VCaP (cell line): Measurements from ENCODE around the gene NRN1L.

Source experiments
- H3K27ac ChIP-seq: fragments of 450-650 bp; 2 replicates; pipeline ENCODE4 v1.5.1; 2017
- TF ChIP-seq, protein P1 (sequence below): fragments of 450-650 bp; conservative IDR thresholded peaks from 2 replicates; pipeline ENCODE4 v1.5.1; 2017; ENCODE audit warnings: mild to moderate bottlenecking, moderate library complexity

NRN1L gene

GRCh38 chr16:67844497-67844896, 40.2 kb upstream of the NRN1L start:
- TF ChIP-seq, protein P1, sequence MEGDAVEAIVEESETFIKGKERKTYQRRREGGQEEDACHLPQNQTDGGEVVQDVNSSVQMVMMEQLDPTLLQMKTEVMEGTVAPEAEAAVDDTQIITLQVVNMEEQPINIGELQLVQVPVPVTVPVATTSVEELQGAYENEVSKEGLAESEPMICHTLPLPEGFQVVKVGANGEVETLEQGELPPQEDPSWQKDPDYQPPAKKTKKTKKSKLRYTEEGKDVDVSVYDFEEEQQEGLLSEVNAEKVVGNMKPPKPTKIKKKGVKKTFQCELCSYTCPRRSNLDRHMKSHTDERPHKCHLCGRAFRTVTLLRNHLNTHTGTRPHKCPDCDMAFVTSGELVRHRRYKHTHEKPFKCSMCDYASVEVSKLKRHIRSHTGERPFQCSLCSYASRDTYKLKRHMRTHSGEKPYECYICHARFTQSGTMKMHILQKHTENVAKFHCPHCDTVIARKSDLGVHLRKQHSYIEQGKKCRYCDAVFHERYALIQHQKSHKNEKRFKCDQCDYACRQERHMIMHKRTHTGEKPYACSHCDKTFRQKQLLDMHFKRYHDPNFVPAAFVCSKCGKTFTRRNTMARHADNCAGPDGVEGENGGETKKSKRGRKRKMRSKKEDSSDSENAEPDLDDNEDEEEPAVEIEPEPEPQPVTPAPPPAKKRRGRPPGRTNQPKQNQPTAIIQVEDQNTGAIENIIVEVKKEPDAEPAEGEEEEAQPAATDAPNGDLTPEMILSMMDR, result no peak
- H3K27ac ChIP-seq, result peak overlapping the region; percentile 85; the same call in 1 of the 2 replicates

- TF ChIP-seq, protein P1, result no peak
- peak overlapping the region; percentile 85 for H3K27ac ChIP-seq
Measured at GRCh38 chr16:67845291-67846062, 39.2 kb upstream of the NRN1L start.

DNA sequence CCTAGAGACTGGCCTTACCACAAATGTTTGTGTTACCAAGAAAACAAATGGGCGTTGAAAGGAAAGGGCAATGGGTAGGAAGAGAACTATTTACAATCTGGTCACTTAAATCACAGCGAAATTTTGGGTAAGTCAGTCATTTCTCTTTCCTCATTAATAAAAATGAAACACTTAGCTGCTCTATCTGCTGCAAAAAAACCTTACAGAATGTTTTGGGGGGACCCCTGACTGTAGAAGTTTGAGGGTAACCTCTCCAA, 38.7 kb upstream of the NRN1L start:
- TF ChIP-seq, protein P1, result no peak

GRCh38 chr16:67846320-67847063, 38.2 kb upstream of the NRN1L start, which contains the start of gene NUTF2:
Gene NUTF2 (plus strand): TSS chr16:67846933. CDS start chr16:67865131, 18,198 bp downstream.
- TF ChIP-seq, protein P1, result no peak
- H3K27ac ChIP-seq, result peak within 1 kb of the TSS; percentile 85

More for the DNA sequence above, 38.7 kb upstream of the NRN1L start:
- H3K27ac ChIP-seq, result peak overlapping the region; percentile 85

DNA sequence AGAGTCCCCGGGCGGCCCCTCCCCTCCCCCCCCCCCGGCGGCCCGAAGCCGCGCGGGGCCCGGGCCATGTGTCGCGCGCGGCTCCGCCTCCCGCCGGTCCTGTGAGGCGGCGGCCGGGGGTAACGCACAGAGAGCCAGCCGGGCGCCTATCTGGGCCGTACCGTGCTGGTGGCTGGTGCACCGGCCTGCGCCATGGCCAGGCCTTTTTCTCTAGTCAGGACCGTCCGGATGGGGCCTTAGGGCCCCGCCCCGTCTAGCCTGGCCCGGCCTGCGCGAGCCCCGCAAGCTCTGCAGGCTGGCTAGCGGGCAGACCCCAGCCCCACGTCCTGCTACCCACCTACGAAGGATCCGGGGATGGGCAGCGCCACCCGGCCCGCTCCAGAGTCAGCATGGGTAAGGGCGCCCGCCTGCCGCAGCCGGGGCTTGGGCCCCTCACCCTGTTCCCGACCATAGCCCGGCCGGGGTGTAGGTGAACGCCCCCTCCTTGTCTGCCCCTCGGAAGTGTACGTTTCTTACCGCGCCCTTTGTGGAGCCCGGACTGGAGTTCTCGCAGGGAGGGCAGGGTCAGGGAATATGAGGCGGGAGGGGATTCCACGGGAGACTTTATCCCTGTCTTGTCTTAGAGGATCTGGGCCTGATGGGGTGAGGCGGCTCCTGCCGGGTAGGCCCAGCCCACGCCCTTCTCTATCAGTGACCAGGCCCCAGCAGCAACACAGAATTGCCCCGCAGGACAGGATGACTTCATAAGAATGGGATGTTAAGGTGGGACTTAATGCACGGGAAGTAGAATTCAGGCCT, 37.4 kb upstream of the NRN1L start, which contains the start of gene CENPT:
Gene CENPT (minus strand): TSS at position 630 of the 798 bp plus-strand sequence. CDS start 13,834 bp downstream, outside the sequence.
- TF ChIP-seq, protein P1, result no peak
- H3K27ac ChIP-seq, result peak within 1 kb of the TSS; percentile 85

GRCh38 chr16:67848118-67848517, 36.6 kb upstream of the NRN1L start:
- TF ChIP-seq, protein P1, result no peak
- peak overlapping the region; percentile 85 for H3K27ac ChIP-seq

GRCh38 chr16:67853670-67854069, 31.0 kb upstream of the NRN1L start:
- no peak overlapping the region for H3K27ac ChIP-seq
- TF ChIP-seq, protein P1, result no peak
